Common myeloid progenitor, CD34-positive (primary cell): Measurements from ENCODE around the gene IRF2.

Experiments used
- CTCF ChIA-PET: fragments of 350-600 bp; sonication (Branson Sonifier 250); formaldehyde crosslinking; loops from one replicate; lab custom pipeline; 2021; ENCODE audit warnings: antibody characterized with exemption; lab: Charles Lee
- POLR2A ChIA-PET: fragments of 350-600 bp; sonication (Branson Sonifier 250); formaldehyde crosslinking; loops from one replicate; lab custom pipeline; 2021; ENCODE audit warnings: antibody characterized with exemption; lab: Charles Lee
- DNase-seq, 3 donors: peaks; one replicate each; pipeline versions ENCODE4 v3.0.0 to v3.0.0-alpha.2; 2013
- H3K27ac ChIP-seq, 2 experiments: 1 replicate in 1 of 2; 2 replicates in 1 of 2; pipeline ENCODE4 v1.7.0; 2013; ENCODE audit warnings: inconsistent platforms in 2 of 2, low read length in 2 of 2, mild to moderate bottlenecking in 2 of 2, low read depth in 1 of 2, moderate library complexity in 1 of 2; ENCODE audit not compliant: severe bottlenecking in 2 of 2, insufficient read depth in 1 of 2, poor library complexity in 1 of 2
- H3K27me3 ChIP-seq, 5 experiments: replicated peaks in 2 of 5; 1 replicate in 3 of 5; 2 replicates in 2 of 5; pipeline versions ENCODE4 v1.6.1 to v1.7.0; 2013; ENCODE audit warnings: low read length in 4 of 5, mild to moderate bottlenecking in 2 of 5, moderate library complexity in 2 of 5, inconsistent platforms in 1 of 5; ENCODE audit not compliant: insufficient read depth in 5 of 5, control insufficient read depth in 4 of 5
- H3K36me3 ChIP-seq, 4 experiments: 1 replicate in 2 of 4; 2 replicates in 2 of 4; pipeline versions ENCODE4 v1.6.1 to v1.7.0; 2013; ENCODE audit warnings: low read length in 3 of 4, control low read depth in 1 of 4, mild to moderate bottlenecking in 1 of 4; ENCODE audit not compliant: control insufficient read depth in 4 of 4, insufficient read depth in 4 of 4
- H3K4me1 ChIP-seq, 4 experiments: 1 replicate in 3 of 4; 2 replicates in 1 of 4; pipeline versions ENCODE4 v1.6.1 to v1.7.1; 2013; ENCODE audit warnings: low read length in 3 of 4, mild to moderate bottlenecking in 3 of 4, control low read depth in 1 of 4, inconsistent platforms in 1 of 4, moderate library complexity in 1 of 4; ENCODE audit not compliant: control insufficient read depth in 4 of 4, insufficient read depth in 4 of 4; ENCODE audit errors: control extremely low read depth in 1 of 4
- H3K4me3 ChIP-seq, 7 experiments: 1 replicate in 4 of 7; 2 replicates in 3 of 7; pipeline versions ENCODE4 v1.5.1 to v1.7.0; 2013; ENCODE audit warnings: mild to moderate bottlenecking in 7 of 7, low read length in 6 of 7, moderate library complexity in 6 of 7, inconsistent platforms in 2 of 7, low read depth in 2 of 7, control low read depth in 1 of 7; ENCODE audit not compliant: insufficient read depth in 4 of 7, control insufficient read depth in 1 of 7; ENCODE audit errors: extremely low read depth in 1 of 7
- H3K9me3 ChIP-seq, 5 experiments: 1 replicate in 4 of 5; 2 replicates in 1 of 5; pipeline versions ENCODE4 v1.6.1 to v1.7.1; 2013; ENCODE audit warnings: low read length in 4 of 5, mild to moderate bottlenecking in 2 of 5, inconsistent platforms in 1 of 5, low read depth in 1 of 5, moderate library complexity in 1 of 5; ENCODE audit not compliant: control insufficient read depth in 4 of 5, insufficient read depth in 2 of 5; ENCODE audit errors: control extremely low read depth in 1 of 5
- WGBS: methylation state at CpG from one replicate; pipeline ENCODE4 v1.1.5; 2013; ENCODE audit not compliant: insufficient coverage; 5-methylcytosine and 5-hydroxymethylcytosine counted together

IRF2 gene

GRCh38 chr4:184351560-184352451 lies 122.5 kb downstream of the IRF2 start:
- 97% methylated on average over 16 of the region's 19 CpGs for WGBS
- Histone ChIP-seq H3K4me1 (peaks cover 7 to 61% (median 47%) of the 10 kb centered on the region in 4 experiments), H3K27me3 (no peaks in the 10 kb centered on the region), H3K27ac (no peak overlapping the region), H3K9me3 (no peaks in the 10 kb centered on the region), H3K36me3 (no peaks in the 10 kb centered on the region), H3K4me3 (no peak overlapping the region)
- DNase-seq = no peak
- CTCF ChIA-PET = interaction anchor here (1.0 to 1.5 kb wide), 7 partner anchors 8 to 186 kb away, joined by 3 to 5 read pairs (median 3); no protein-coding TSS in a partner anchor
- POLR2A ChIA-PET = no interaction called here

DNA sequence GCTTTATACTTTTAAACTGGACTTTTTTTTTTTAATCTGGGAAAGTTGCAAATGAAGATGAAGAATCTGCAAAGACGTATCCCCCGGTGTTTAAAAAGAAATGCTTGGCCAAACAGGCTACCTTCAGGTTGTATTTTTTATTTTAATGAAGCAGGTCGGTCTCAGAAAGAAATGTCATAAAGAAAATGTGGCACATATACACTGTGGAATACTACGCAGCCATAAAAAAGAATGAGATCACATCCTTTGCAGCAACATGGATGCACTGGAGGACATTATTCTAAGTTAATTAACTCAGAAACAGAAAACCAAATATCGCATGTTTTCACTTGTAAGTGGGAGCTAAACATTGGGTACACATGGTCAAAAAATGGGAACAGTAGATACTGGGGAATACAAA lies 123.4 kb downstream of the IRF2 start:
- no peaks in the 10 kb centered on the region for H3K27me3 ChIP-seq
- H3K27ac ChIP-seq = no peak overlapping the region
- WGBS = 100% methylated on average over 4 of the region's 5 CpGs
- CTCF ChIA-PET = interaction anchor here (0.6 to 1.4 kb wide), 5 partner anchors 9 to 186 kb away, joined by 3 to 5 read pairs (median 3); no protein-coding TSS in a partner anchor
- H3K36me3 ChIP-seq = no peaks in the 10 kb centered on the region
- DNase-seq = no peak
- H3K4me1 ChIP-seq = peaks cover 13 to 60% (median 52%) of the 10 kb centered on the region in 4 experiments
- POLR2A ChIA-PET = no interaction called here
- no peak overlapping the region for H3K4me3 ChIP-seq
- H3K9me3 ChIP-seq = no peaks in the 10 kb centered on the region

- H3K36me3 ChIP-seq = no peaks in the 10 kb centered on the region
- no peak overlapping the region for H3K4me3 ChIP-seq
- peaks cover 16 to 60% (median 52%) of the 10 kb centered on the region in 4 experiments for H3K4me1 ChIP-seq
- H3K27ac ChIP-seq = no peak overlapping the region
- H3K9me3 ChIP-seq = no peaks in the 10 kb centered on the region
- POLR2A ChIA-PET = no interaction called here
- CTCF ChIA-PET = interaction anchor here (0.6 to 1.4 kb wide), 3 partner anchors 17 to 97 kb away, joined by 3 read pairs; no protein-coding TSS in a partner anchor
- DNase-seq = no peak
- 100% methylated on average over 6 of the region's 9 CpGs for WGBS
- no peaks in the 10 kb centered on the region for H3K27me3 ChIP-seq
Observed at GRCh38 chr4:184350213-184350817, 124.0 kb downstream of the IRF2 start.

DNA sequence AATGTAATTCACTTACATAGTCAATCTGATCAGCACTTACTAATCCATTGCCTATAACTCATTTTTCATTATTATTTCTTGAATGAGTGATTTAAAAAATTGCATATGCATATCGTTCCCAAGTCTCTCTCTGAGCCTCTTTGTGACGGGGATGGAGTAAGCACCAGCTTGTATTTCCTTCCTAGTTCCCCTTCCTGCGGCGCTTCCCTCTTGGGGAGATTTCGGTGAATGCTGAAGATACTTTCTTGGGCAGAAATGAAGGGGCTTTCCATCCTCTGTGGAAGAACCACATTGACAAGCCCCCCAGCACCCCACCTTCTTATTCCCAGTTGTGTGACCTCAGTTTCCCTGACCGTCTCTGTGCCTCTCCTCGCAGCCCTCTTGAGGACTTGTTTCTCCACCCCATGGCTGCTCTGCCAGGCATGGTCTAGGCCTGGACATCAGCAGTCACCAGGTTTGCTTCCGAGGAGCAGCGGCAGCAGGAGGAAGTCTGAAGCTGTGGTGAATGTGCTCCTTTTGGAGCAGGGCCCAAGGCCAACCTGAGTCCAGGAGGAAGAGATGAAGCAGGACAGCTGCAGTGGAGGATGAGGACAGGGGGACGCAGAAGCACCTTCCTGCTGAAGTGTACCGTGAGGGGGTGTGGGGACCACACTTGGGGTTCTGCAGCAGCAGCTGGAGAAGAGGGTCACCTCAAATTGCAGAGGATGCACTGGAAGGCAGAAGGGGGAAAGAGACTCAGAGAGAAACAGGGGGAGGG lies 124.9 kb downstream of the IRF2 start:
- ChIA-PET POLR2A (no interaction called here), CTCF (interaction anchor here (1.4 to 1.5 kb wide), 2 partner anchors 27 to 41 kb away, joined by 5 to 6 read pairs; no protein-coding TSS in a partner anchor)
- Histone ChIP-seq H3K4me3 (no peak overlapping the region), H3K4me1 (peaks cover 17 to 60% (median 49%) of the 10 kb centered on the region in 4 experiments), H3K36me3 (no peaks in the 10 kb centered on the region), H3K27me3 (no peaks in the 10 kb centered on the region), H3K9me3 (no peaks in the 10 kb centered on the region), H3K27ac (no peak overlapping the region)
- WGBS = 93% methylated on average over 6 of the region's 11 CpGs
- DNase-seq = no peak

DNA sequence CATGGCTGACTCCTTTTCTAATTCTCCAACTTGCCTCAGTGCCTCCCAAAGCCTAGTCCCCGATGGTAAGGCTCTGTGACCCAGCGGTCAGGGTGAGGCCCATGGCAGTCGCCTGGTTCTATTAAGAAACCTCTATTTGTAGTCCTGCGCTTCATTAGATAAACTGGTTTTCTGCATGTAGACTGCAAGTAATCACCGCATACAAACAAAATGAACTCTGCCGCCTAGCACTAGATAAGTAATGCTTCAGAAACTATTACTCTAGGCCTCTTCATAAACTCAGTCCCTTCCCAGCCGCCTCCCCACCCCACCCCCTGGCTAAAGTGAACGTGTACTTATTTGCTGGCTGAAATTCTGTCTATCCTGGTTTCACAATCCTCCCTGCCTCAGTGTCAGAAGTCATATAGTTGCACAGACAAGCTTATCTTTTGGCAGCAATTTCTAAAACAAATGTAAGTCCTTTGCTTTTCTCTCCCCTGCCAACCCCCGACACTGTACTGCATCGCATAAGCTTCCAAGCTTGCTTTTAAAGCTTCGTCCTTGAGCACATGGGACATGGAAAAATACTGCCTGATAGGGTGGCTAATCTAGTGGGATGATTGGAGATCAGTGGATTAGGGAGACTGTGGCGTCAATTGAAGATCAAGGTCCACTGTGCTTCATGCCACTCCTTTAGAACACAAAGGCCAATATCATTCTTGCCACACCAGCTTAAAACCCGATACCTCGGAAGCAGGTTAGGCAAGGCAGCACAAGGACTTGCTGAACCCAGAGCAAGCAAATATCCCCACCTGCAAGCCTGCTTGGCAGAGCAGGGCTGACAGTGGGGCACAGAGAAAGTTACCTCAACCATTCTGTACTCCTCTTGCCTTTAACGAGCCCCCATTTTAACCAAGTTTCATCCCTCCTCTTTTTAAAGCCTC lies 125.8 kb downstream of the IRF2 start:
- no peaks in the 10 kb centered on the region for H3K36me3 ChIP-seq
- ChIA-PET POLR2A (no interaction called here), CTCF (interaction anchor here (1.0 to 1.6 kb wide), 4 partner anchors 11 to 80 kb away, joined by 3 to 6 read pairs (median 5); no protein-coding TSS in a partner anchor)
- no peak overlapping the region for H3K27ac ChIP-seq
- H3K4me3 ChIP-seq = no peak overlapping the region
- peaks cover 22 to 63% (median 45%) of the 10 kb centered on the region in 4 experiments for H3K4me1 ChIP-seq
- no peaks in the 10 kb centered on the region for H3K27me3 ChIP-seq
- WGBS = 98% methylated on average over 11 of the region's 15 CpGs
- DNase-seq = no peak
- no peaks in the 10 kb centered on the region for H3K9me3 ChIP-seq
